NCI-H69 (cell line): ENCODE data around the gene TNRC18.

ENCODE experiments used
- DNase-seq: peaks from one replicate; lab custom pipeline; 2025; lab: John Stamatoyannopoulos, UW

The TNRC18 gene

DNA sequence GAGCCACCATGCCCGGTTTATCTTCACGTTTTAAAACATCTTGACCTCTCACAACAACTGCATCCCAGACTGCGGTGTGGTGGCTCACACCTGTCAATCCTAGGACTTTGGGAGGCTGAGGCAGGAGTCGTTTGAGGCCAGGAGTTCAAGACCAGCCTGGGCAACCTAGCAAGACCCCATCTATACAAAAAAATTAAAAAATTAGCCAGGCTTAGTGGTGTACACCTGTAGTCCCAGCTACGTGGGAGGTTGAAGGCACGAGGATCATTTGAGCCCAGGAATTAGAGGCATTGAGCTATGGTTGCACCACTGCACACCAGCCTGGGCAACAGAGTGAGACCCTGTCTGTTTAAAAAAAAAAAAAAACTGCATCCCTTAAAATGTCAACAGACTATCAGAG lies 20.2 kb downstream of the TNRC18 start:
- DNase-seq: no peak

- DNase-seq: no peak
These were observed 25.9 kb downstream of the TNRC18 start for GRCh38 chr7:5397736-5398135.

DNA sequence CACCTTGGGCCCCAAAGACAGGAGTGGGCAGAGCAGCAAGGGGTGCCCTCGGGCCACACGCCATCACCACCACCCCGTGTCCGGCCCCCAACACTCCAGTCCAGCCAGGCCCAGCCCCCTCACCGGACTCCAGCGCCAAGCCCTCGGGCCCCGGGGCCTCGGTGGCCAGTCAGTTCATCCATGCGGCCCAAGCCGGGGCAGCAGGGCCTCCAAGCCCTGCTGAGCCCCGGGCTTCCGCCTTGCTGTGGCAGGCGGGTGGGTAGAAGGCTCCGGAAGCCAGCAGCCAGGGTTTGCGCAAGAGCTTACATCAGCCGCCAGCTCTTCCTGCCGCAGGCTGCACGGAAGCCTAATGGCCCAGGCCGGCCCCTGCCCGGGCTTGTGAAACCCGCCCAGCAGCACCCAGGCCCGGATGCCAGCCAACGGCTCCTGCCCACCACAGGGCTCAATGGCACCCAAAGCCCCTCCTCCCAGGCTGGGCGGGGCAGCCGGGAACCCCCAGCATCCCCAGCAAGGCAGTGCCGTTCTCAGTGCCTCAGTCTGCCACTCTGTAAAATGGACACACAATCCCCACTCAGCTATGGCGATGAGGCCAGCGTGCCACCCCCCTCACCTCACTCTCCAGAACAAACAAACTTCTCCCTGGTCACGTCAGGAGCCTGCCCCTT lies 26.5 kb downstream of the TNRC18 start:
- DNase-seq: no peak

DNA sequence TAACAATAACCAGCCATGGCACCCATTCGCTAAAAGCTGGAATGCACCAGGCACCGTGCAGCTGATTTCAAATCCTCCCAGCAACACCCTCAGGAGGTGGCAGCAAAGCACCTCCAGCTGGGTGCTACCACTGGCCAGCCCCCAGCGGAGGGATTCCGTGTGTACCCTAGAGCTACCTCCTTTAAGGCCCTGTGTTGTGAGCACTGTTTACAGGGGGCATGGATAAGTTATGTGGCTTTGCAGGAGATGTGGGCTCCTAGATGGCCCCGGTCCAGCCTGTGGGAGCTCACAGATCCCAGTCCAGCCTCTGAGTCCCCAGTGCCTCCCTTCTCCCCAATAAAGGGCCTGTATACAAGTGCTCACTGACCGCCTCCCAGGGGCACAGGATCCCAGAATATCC lies 27.1 kb downstream of the TNRC18 start:
- no peak for DNase-seq

DNA sequence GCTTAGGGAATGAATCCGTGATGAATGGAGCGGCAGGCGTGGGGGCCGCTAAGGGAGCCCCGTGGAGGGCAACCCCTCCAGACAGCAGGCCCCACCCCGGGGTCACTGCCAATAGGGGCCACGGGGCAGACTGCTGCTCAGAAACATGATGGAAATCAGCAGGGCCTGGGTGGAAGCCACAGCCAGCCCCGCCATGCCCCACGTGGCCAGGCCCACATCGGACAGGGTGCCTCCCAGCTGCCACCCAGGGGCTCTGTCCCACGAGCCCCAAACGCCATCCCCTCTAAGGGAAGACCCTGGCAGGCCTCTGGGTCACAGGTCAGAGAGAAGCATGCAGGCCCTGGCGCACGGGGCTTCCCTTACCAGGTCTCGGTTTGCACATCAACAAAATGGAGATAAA lies 28.4 kb downstream of the TNRC18 start:
- DNase-seq: no peak

DNA sequence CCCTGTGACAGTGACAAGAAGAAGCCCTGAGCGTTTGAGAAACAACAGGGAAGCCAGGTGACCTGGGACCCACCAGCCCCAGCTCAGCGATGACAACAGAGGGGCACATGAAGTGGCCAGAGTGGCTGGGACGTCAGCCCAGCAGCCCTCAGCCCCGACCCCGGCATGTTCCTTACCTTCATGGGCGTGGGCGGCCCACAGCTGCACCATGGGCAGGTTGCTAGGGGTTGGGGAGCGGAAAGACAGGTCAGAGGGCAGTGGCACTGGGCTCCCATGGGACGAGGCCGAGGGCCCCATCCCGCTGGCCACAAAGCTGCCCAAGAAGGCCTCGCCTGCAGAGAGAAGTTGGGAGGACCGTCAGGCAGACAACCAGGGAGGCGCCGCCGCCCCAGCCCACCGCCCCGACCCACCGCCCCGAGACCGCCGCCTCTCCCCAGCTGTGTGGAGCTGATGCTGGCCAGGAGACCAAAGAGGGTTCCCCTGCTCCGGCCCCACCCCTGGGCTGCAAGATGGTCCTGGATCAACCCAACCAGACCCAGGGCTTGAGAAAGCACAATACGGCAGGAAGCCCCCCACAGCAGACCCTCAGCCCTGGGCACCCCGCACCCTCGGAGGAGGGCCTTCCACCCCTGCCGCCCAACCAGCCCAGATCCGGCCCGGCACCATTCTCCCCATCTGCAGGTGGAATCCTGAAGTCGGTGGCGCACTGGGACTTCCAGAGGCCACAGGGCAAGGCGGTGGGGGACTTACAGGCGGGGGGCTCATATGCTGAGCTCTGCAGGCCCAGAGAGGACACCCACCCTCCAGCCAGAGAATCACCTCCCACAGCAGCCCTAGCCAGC lies 29.1 kb downstream of the TNRC18 start:
- no peak for DNase-seq

DNA sequence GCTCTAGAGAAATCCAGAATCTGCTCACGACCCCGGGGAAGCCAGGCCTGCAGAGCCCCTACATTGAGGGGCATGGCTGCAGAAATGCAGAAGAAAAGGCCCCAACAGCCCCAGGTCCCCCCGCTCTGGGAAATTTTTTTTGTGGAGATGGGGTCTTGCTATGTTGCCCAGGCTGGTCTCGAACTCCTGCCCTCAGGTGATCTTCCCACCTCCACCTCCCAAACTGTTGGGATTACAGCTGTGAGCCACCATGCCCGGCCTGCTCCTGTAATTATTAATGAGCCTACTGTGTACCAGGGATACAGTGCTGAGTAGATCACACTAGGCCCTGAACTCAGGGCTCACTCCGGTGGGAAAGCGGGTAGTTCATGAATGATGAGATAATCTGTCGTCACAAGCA lies 29.9 kb downstream of the TNRC18 start:
- no peak for DNase-seq

- DNase-seq: no peak
These were observed 30.3 kb downstream of the TNRC18 start for GRCh38 chr7:5393328-5393727.

GRCh38 chr7:5390918-5391317 lies 32.7 kb downstream of the TNRC18 start:
- DNase-seq: no peak

GRCh38 chr7:5388905-5389433 lies 34.7 kb downstream of the TNRC18 start:
- no peak for DNase-seq

DNA sequence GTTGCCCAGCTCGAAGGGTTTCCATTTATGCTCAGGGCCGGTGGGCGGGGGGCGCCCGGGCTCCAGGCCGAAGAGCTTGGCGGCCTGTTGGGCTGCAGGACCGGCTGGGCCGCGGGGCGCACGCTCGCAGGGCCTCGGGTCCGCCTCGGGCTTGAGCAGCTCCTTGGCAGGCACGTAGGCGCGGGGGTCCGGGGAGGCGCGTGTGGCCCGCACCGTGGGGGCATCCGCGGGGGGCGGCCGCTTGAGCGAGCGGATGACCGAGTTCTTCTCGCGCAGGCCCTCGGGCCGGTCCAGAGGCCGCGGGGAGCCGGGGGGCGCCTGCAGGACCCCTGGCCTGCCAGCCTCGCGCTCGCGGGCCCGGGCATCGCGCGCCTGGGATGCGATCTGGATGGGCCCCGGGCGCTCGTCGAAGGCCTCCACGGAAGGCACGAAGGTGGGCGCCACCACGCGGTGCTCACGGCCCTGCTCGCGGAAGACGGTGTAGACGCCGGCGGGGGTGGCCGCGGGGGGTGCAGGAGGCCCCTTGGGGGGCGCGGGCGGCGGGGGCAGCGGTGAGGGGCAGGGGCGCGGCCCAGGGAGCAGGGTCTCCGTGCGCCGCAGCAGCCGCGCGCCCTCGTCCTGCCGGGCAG lies 35.2 kb downstream of the TNRC18 start:
- no peak for DNase-seq

GRCh38 chr7:5387711-5388245 lies 35.9 kb downstream of the TNRC18 start:
- DNase-seq: no peak

GRCh38 chr7:5384618-5385017 lies 39.0 kb downstream of the TNRC18 start:
- DNase-seq: no peak

DNA sequence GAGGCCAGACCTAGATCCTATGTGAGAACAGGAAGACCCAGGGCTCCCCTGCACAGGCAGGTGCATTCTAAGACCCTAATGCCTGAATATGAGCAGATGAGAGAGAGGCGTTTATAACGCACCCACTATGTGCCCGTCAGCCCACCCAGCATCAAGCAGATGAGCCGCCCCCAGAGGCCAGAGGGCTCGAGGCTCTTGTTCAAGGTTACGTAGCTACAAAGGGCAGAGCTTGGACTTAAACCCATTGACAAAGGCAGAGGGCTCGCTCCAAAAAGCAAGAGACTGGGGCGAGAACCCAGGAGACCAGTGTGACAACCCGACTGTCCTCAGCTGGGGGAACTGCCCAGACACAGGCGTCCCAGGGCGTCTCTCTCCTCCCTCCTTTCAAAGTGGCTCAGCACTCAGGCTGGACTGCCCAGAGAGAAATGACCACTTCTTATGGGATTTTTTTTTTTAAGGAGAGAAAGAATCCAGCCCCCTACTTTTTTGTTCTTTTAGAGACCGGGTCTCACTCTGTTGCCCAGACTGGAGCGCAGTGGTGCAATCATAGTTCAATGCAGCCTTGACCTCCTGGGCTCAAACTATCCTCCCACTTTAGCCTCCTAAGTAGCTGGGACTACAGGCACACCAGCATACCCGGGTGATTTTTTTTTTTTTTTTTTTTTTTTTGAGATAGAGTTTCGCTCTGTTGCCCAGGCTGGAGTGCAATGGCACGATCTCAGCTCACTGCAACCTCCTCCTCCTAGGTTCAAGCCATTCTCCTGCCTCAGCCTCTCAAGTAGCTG lies 40.1 kb downstream of the TNRC18 start:
- DNase-seq: no peak

DNA sequence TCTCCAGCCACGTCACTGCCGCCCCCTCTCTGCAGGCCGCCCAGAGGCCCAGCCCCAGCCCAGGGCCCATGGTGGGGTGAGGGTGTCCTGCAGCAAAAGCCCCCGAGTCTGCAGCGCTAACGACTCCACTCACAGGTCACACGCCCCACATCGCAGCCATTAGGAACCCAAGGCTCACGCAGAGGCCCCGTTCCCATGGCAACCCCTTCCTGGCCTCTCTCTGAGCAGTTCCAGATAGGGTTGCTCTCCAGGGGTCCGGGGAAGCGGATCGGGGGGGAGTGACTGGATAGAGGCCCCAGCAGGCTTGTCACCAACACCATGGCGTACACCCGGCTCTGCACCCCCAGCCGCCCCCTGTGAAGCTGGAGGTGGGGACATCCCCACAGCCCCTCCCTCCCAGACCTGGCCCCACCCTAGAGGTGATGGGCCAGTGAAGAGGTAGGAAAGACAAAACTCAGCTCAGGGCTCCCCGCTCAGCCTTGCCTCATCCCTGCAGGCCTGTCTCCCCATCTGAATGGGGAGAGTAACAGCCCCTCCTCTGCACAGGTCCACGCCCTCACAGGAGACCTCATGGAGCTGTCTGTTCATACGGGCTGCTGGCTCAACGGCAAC lies 41.2 kb downstream of the TNRC18 start:
- DNase-seq: peak; percentile 26

DNA sequence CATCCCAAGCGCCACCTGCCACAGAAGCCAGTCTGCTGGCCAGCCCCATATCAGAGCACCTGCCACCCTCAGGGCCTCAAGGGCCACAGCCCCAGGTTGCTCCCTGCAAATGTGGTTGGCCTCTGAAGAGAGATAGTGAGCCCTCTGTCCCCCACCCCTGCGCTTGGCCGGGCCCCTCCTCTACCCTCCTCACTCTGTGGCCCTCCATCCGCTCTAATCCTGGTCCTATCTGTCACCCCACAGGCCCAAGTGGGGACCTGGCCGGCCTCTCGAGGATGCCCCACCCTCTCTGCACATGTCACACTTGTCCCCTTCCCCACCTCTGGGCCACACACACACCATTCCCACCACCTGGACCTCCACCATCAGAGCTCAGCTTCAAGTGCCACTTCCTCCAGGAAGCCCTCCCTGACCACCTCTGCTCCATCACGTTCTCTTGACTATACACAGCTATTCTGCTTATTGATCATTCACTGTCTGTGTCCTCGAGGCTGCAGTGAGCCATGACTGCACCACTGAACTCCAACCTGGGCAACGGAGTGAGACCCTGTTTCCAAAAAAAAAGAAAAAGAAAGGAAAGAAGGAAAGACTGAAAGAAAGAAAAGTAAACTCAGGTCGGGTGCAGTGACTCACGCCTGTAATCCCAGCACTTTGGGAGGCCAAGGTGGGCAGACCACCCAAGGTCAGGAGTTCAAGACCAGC lies 42.4 kb downstream of the TNRC18 start:
- DNase-seq: no peak

DNA sequence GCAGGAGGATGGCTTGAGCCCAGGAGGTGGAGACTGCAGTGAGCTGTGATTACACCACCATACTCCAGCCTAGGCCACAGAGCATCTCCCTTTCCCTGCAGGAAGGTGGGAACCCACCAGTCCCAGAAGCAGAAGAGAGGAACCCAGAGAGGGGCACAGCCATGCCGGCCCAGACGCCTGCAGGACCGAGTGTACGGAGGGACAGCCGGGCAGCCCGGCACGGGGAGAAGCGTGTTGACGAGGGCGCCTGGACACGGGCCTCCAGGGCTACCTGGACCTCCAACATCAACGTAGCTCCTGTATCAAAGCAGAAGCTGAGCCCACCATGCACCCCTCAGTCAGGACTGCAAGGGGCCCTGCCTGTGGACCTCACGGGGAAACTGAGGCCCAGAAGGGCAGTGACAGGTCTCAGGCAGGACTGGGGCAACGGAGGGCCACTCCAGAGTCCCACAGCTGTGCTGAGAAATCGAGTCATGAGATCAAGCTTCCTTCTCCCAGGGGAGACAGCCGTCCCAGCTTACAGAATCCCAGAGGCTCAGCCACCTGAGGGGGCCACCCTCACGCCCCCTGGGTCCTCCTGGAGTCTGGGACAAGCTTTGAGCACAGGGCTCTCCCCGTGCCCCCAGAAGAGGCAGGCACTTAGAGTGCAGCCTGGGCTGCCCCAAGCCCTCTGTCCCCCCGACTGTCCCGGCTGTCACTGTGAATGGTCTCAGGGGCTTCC lies 43.1 kb downstream of the TNRC18 start:
- no peak for DNase-seq

DNA sequence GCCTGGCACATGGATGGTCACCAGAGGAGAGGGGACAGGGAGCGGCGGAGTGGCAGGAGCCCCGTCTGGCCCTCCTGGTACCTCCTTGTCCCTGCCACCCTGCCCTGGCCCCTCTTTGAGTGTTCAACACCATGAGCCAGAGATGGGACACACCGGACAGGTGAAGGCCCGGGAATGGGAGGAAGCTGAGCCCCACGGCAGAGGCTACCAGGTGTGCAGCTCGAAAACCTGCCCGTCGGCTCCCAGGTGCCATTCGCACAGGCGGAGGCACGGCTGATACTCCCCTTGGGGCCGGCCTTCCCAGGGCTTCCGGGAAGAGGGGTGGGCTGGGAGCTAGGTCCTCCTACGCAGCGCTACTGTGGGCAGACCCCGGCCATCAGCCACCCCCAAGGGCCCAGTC lies 44.1 kb downstream of the TNRC18 start:
- DNase-seq: no peak

GRCh38 chr7:5377816-5378215 lies 45.8 kb downstream of the TNRC18 start:
- DNase-seq: no peak

GRCh38 chr7:5377279-5377678 lies 46.4 kb downstream of the TNRC18 start:
- no peak for DNase-seq
